ENCODE data around the gene CRACDL.

CRACDL gene

GRCh38 chr2:98929920-98930319 is 6.1 kb downstream of the CRACDL start:
- Histone ChIP-seq H3K27ac (replicated peaks) (no peak overlapping the region), H3K27me3 (ENCODE audit: insufficient read depth, poor library complexity, severe bottlenecking) (no peaks in the 10 kb centered on the region), H3K4me3 (replicated peaks; ENCODE audit: insufficient read depth, low read length) (no peak overlapping the region)
- DNase-seq (ENCODE audit: low read depth in 1 of 2, low spot score in 1 of 2): no peak
- TF ChIP-seq CTCF (IDR thresholded peaks at IDR 0.05; ENCODE audit: insufficient read depth, low read length) (no peak), POLR2AphosphoS5 (IDR thresholded peaks at IDR 0.05; ENCODE audit: low read depth) (no peak), SPI1 (IDR thresholded peaks at IDR 0.05; ENCODE audit: borderline replicate concordance, low read depth) (no peak), GABPA (IDR thresholded peaks at IDR 0.05; ENCODE audit: low read depth) (no peak), REST (IDR thresholded peaks at IDR 0.05; ENCODE audit: insufficient replicate concordance, low read depth) (no peak)

GRCh38 chr2:98928242-98928641 is 7.8 kb downstream of the CRACDL start:
- H3K4me3 ChIP-seq (replicated peaks; ENCODE audit: insufficient read depth, low read length): no peak overlapping the region
- TF ChIP-seq GABPA (IDR thresholded peaks at IDR 0.05; ENCODE audit: low read depth) (no peak), CTCF (IDR thresholded peaks at IDR 0.05; ENCODE audit: insufficient read depth, low read length) (no peak), REST (IDR thresholded peaks at IDR 0.05; ENCODE audit: insufficient replicate concordance, low read depth) (no peak), POLR2AphosphoS5 (IDR thresholded peaks at IDR 0.05; ENCODE audit: low read depth) (no peak), SPI1 (IDR thresholded peaks at IDR 0.05; ENCODE audit: borderline replicate concordance, low read depth) (no peak)
- no peak for DNase-seq (ENCODE audit: low read depth in 1 of 2, low spot score in 1 of 2)
- no peaks in the 10 kb centered on the region for H3K27me3 ChIP-seq (ENCODE audit: insufficient read depth, poor library complexity, severe bottlenecking)
- H3K27ac ChIP-seq (replicated peaks): no peak overlapping the region

- no peak overlapping the region for H3K27ac ChIP-seq (replicated peaks)
- DNase-seq (ENCODE audit: low read depth in 1 of 2, low spot score in 1 of 2): no peak
- TF ChIP-seq POLR2AphosphoS5 (IDR thresholded peaks at IDR 0.05; ENCODE audit: low read depth) (no peak), SPI1 (IDR thresholded peaks at IDR 0.05; ENCODE audit: borderline replicate concordance, low read depth) (no peak), REST (IDR thresholded peaks at IDR 0.05; ENCODE audit: insufficient replicate concordance, low read depth) (no peak), CTCF (IDR thresholded peaks at IDR 0.05; ENCODE audit: insufficient read depth, low read length) (no peak), GABPA (IDR thresholded peaks at IDR 0.05; ENCODE audit: low read depth) (no peak)
- no peaks in the 10 kb centered on the region for H3K27me3 ChIP-seq (ENCODE audit: insufficient read depth, poor library complexity, severe bottlenecking)
- H3K4me3 ChIP-seq (replicated peaks; ENCODE audit: insufficient read depth, low read length): no peak overlapping the region
Measured at GRCh38 chr2:98927027-98927426, 9.0 kb downstream of the CRACDL start.
